ENCODE measurements around the gene MGAT4C.

MGAT4C gene

DNA sequence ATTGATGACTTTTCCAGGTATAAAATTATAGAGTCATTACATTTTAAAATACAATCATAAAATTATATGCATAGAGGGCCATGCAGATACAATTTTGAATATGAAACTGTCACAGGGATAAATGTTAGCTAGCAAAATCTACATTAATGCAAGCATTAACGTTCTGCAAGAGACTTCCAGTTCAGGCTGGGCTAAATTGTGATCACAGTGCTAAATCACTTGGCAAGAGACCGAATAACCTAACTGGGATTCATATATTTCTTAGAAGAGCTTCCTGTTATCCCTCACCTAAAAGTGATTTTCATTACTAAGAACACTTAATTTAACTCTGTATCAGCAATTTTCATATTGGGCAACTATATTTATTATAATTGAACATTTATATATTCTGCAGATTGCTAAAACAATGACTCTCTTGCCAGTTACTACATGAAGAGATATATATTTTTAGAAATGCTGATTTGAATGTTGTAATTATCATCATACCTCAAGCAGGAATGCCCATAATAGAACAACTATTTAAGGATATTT is 83.2 kb downstream of the MGAT4C start:
- TF ChIP-seq CTCF (conservative IDR thresholded peaks at IDR 0.05; ENCODE audit: low read depth, low read length) = no peak
- no peak overlapping the region for H3K4me3 ChIP-seq (ENCODE audit: low read length)
- DNase-seq (ENCODE audit: low read depth) = no peak

DNA sequence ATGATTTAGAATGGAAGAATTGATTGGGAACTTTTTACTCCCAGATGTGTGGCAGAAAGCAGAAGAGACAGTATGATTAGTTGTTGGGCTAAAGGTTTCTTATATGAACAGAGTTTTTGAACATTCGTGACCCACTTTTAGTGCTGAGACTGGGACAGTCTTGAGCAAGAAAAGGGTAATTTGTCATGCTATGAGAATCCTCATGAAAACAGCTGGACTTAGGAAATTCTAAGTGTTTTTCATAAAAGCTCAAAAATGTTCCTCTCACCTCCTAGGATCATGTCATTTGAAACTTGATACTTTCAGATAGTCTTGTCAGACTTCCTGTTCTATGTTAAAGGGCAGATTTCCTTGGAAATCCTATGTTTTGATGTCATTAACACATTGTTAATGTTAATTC is 86.1 kb downstream of the MGAT4C start:
- H3K4me3 ChIP-seq (ENCODE audit: low read length) = no peak overlapping the region
- no peak for DNase-seq (ENCODE audit: low read depth)
- TF ChIP-seq CTCF (conservative IDR thresholded peaks at IDR 0.05; ENCODE audit: low read depth, low read length) = no peak

DNA sequence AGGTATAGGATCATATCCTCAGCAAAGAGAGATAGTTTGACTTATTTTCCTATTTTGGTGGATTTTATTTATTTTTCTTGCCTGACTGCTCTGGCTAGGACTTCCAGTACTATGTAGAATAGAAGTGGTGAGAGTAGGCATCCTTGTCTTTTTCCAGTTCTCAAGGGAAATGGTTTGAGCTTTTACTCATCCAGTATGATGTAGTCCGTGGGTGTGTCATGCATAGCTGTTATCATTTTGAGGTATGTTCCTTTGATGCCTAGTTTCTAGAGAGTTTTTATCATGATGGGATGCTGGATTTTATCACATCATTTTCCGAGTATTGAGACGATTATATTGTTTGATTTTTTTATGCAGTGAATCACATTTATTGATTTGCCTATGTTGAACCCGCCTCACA is 97.2 kb downstream of the MGAT4C start:
- H3K4me3 ChIP-seq (ENCODE audit: low read length) = no peak overlapping the region
- no peak for DNase-seq (ENCODE audit: low read depth)
- no peak for TF ChIP-seq CTCF (conservative IDR thresholded peaks at IDR 0.05; ENCODE audit: low read depth, low read length)

- TF ChIP-seq CTCF (conservative IDR thresholded peaks at IDR 0.05; ENCODE audit: low read depth, low read length) = no peak
- H3K4me3 ChIP-seq (ENCODE audit: low read length) = no peak overlapping the region
- DNase-seq (ENCODE audit: low read depth) = no peak
Measured at GRCh38 chr12:86154620-86155019, 101.6 kb downstream of the MGAT4C start.

- DNase-seq (ENCODE audit: low read depth) = no peak
- no peak for TF ChIP-seq CTCF (conservative IDR thresholded peaks at IDR 0.05; ENCODE audit: low read depth, low read length)
- no peak overlapping the region for H3K4me3 ChIP-seq (ENCODE audit: low read length)
Measured at GRCh38 chr12:86148612-86149011, 107.6 kb downstream of the MGAT4C start.

DNA sequence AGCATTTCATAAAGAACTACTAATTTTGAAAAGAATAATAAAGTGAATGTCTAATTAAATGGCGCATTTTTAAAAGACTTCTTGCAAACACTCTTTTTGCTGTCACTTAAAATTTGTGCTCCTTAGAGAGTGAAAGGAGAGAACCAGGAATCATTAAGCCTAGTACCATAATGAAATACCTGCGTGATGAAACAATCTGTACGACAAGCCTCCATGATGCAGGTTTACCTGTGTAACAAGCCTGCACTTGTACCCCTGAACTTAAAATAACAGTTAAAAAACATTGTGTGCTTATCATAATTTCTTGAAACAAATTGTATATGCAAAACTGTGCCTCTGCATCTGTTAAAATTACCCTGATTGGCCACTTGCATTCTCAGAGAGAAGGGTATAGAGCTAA is 108.1 kb downstream of the MGAT4C start:
- no peak for TF ChIP-seq CTCF (conservative IDR thresholded peaks at IDR 0.05; ENCODE audit: low read depth, low read length)
- no peak for DNase-seq (ENCODE audit: low read depth)

DNA sequence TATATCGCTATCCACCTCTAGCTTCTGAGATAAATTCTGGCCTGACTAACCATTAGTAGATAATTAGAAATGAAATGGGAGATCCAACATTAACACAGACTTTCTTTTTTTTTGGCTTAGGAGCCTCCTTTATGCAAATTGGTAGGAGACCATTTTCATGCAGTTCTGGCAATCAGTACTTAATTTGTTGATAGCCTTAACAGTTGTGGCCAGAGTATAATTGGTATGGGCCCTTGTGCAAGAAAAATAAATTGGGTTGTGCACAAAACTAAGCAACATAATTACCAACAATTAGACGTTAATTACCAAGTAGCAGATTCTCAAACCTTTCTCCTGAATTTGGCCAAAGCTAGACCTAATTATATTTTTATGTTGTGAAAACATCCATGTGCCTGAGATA is 111.0 kb downstream of the MGAT4C start:
- no peak for DNase-seq (ENCODE audit: low read depth)
- no peak for TF ChIP-seq CTCF (conservative IDR thresholded peaks at IDR 0.05; ENCODE audit: low read depth, low read length)
- no peak overlapping the region for H3K4me3 ChIP-seq (ENCODE audit: low read length)

More for the DNA sequence above, 108.1 kb downstream of the MGAT4C start:
- H3K4me3 ChIP-seq (ENCODE audit: low read length) = no peak overlapping the region
